GM21619 (cell line): ENCODE measurements around the gene FAF1.
A peak's percentile ranks its signal among the peaks of the same experiment; 100 is the strongest.
"Not testable (repeated sequence)": the region's sequence is repeated elsewhere in the genome, so short reads cannot be mapped to it uniquely, and the experiment has no call there.

Experiments
- ATAC-seq: cut with Tn5 transposase; IDR thresholded peaks from one replicate; pipeline ENCODE4 v1.9.1; 2021; ENCODE audit not compliant: unreplicated experiment

FAF1 gene

GRCh38 chr1:50964863-50965262 is 4.8 kb upstream of the FAF1 start:
- ATAC-seq, result no peak

GRCh38 chr1:50959303-50959912 is 659 bp downstream of the FAF1 start:
- ATAC-seq, result peak; percentile 7

DNA sequence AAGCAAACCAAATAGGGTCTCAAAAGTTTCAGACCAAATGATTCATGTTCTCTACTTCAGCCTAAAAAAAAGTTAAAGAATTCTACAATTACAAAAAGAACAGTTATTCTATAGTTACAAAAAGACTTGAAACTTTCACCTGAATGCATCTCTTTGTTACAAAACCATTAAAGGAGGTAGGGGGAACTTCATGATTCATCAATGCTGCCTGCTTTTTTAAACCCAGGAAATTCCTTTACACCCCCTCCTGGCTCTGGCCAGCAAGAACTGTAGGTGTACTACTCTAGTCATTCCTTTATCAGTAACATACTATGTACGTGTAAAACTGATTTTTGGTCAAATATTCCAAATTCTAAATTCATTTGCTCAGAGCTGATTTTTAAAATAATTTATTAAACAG is 5.0 kb downstream of the FAF1 start:
- ATAC-seq, result no peak

DNA sequence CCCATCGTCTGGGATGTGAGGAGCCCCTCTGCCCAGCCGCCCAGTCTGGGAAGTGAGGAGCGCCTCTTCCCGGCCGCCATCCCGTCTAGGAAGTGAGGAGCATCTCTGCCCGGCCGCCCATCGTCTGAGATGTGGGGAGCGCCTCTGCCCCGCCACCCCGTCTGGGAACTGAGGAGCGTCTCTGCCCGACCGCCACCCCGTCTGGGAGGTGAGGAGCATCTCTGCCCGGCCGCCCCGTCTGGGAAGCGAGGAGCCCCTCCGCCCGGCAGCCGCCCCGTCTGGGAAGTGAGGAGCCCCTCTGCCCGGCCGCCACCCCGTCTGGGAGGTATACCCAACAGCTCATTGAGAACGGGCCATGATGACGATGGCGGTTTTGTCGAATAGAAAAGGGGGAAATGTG is 7.5 kb downstream of the FAF1 start:
- not testable (repeated sequence) for ATAC-seq

DNA sequence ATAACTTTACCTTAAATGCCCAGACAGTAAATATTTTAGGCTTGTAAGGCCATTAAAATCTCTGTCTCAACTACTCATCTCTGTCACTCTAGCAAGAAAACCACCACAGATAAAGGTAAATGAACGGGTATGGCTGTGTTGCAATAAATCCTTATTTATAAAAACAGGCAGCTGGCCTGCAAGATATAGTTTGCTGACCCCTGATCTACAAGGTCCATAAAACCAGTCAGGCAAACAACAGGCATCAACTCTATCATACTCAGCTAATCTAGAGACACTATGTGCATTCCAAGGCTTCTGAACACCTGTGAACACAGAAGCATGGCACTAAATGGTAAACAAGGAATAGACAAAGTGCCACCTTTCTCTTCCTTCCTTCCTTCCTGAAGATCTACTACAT is 9.7 kb downstream of the FAF1 start:
- ATAC-seq, result no peak

DNA sequence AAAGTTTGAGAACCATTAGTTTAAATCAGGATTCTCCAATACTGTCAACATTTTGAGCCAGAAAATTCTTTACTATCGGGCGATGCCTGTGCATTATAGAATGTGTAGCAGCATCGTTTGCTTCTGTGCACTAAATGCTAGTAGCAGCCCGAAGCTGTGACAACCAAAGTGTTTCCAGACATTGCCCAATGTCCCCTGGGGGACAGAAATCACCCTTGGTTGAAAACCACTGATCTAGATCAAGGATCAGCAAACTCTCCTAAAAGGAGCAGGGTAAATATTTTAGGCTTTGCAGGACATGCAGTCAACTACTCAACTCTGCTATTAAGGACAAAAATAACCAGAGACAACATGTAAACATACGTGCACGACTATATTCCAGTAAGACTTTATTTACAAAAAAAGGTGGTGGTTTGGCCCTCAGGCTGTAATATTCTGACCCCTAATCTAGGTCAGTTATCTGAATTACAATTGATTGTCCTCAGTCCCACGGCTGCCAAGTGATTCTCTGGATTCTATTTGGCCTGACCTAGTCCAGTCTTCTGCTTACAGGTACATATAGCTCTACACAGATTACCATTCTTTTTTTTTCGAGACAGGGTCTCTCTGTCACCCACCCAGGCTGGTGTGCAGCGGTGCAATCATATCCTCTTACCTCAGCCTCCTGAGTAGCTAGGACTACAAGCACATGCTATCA is 10.6 kb downstream of the FAF1 start:
- no peak for ATAC-seq

DNA sequence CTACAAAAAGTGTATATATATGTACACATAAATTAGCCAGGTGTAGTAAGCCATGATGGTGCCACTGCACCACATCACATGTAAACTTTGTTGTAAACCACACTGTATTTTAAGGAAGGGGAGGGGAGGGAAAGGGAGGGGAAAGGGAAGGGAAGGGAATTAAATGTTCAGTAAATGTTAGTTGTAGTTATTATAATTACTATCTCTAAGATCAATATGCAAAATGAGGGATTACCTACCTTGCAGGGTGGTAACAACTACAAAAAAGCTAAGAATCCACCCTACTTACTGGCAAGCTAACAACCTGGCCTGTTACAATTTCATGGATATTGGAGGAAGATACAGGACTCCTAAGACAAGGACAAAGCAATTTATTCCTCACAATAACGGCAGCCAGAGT is 17.7 kb downstream of the FAF1 start:
- no peak for ATAC-seq

- no peak for ATAC-seq
Observed at GRCh38 chr1:50940291-50940690, 19.8 kb downstream of the FAF1 start.

- ATAC-seq, result no peak
Observed at GRCh38 chr1:50936321-50936720, 23.7 kb downstream of the FAF1 start.

- ATAC-seq, result not testable (repeated sequence)
Observed at GRCh38 chr1:50935276-50935675, 24.8 kb downstream of the FAF1 start.

DNA sequence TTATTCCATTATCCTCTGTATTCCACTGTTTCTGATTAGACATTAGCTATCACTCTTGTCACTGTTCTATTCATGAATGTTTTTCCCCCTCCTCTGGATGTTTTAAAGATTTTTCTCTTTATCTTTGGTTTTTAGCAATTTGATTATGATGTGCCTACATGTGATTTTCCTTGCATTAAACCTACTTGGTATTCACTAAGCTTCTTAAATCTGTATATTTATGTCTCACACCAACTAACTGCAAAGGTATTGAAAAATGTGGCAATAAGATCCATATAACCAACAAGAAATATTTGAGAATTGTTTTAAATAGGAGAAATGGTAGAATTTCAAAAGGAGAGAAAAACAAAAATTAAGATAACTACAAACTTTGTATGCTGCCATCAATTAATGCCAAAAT is 25.2 kb downstream of the FAF1 start:
- ATAC-seq, result no peak

DNA sequence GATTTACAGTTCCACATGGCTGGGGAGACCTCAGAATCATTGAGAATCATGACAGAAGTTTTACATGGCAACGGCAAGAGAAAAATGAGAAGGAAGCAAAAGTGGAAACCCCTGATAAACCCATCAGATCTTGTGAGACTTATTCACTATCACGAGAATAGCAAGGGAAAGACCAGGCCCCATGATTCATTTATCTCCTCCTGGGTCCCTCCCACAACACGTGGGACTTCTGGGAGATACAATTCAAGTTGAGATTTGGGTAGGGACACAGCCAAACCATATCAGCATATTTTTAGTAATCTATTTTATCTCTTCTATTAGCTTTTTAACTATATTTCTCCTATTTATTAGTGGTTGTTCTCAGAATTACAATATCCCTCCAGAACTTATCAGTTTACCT is 26.3 kb downstream of the FAF1 start:
- not testable (repeated sequence) for ATAC-seq

GRCh38 chr1:50932043-50932442 is 28.0 kb downstream of the FAF1 start:
- not testable (repeated sequence) for ATAC-seq

DNA sequence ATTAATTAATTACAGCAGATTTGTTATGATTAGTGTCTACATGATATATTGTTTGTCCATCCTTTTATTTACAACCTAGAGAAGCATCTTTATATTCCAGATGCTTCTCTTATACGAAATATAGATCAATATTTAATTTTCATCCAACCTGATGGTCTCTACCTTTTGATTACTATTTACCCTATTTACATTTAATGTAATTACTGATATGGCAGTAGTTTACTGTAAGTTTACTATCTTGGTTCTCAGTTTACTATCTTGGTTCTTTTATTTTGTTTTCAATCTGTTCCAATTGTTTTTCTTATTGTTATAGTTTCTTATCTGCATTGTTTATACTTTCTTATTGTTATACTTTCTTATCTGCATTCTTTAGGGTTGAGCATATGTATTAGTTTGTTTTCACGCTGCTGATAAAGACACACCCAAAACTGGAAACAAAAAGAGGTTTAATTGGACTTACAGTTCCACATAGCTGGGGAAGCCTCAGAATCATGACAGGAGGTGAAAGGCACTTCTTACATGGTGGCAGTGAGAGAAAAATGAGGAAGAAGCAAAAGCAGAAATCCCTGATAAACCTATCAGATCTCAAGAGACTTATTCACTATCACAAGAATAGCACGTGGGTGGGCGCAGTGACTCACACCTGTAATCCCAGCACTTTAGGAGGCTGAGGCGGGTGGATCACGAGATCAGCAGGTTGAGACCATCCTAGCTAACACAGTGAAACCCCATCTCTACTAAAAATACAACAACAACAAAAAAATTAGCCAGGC is 28.9 kb downstream of the FAF1 start:
- no peak for ATAC-seq

- ATAC-seq, result peak; percentile 84
Observed at GRCh38 chr1:50930193-50930592, 29.9 kb downstream of the FAF1 start.

GRCh38 chr1:50929376-50929958 is 30.6 kb downstream of the FAF1 start:
- ATAC-seq, result no peak

DNA sequence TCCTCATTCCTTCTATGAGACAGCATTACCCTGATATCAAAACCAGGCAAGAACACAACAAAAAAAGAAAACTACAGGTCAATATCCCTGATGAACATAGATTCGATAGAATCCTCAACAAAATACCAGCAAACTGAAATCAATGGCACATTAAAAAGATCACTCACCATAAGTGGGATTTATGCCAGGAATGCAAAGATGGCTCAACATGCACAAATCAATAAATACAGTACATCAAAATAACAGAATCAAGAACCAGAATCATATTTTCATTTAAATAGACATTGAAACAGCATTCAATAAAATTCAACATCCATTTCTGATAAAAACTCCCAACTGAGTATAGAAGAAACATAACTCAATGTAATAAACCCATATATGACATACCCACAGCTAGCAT is 36.5 kb downstream of the FAF1 start:
- no peak for ATAC-seq

DNA sequence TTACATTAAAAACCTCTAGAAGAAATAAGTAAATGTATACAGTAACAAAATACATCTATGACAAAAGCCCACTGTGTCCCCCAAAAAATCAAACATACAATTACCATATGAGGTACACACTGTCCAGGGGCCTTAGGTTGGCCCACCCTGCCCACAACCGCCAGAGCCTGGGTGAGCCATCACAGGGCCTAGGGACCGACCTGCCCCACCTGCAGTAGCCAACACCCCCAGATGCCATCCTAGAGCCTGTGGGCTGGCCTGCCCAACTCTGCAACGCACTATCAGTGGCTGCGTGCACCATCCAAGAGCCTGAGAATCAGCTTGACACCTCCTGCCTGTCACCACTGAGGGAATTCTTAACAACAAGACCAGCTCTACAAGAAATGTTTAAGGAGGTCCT is 39.0 kb downstream of the FAF1 start:
- no peak for ATAC-seq

- ATAC-seq, result no peak
Observed at GRCh38 chr1:50920409-50920808, 39.7 kb downstream of the FAF1 start.

GRCh38 chr1:50917138-50918137 is 42.6 kb downstream of the FAF1 start:
- ATAC-seq, result no peak

DNA sequence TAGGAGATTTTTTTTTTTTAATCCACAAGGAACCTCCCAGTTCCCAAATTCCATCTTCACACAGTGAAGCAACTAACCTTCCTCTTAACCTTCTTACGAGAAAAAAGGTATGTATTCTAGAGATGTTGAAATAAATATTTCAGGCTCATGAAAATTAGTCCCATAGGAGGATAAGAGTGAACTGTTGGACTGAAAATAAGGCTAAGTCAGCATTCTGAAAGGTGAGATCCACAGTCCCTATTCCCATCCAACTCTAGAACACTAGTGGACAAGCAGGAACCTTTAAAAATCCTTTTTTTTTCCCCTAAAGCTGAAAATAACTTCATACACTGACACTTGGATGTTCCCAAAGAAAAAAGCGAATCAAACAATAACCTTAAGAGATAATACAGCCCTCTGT is 44.4 kb downstream of the FAF1 start:
- no peak for ATAC-seq
